ENCODE data around the gene CACNB2. TPM values are rescaled to one million over a fixed set of nuclear protein-coding genes. Genes with fewer than 3 reads are reported as not detected.

The CACNB2 gene
- total RNA-seq, 6 experiments from 2014 or later: not detected

- Mint-ChIP-seq H3K36me3 (ENCODE audit: low read depth) (no peaks in the 10 kb centered on the region), H3K27me3 (ENCODE audit: insufficient read depth) (peaks cover 8% of the 10 kb centered on the region), H3K4me1 (ENCODE audit: low read depth) (no peaks in the 10 kb centered on the region), H3K27ac (no peak overlapping the region), H3K9me3 (peaks cover 4% of the 10 kb centered on the region; the same call in 1 of the 2 replicates), H3K4me3 (no peak overlapping the region)
- no peak for DNase-seq
- no peak for TF ChIP-seq CTCF (IDR thresholded peaks at IDR 0.05)
Measured at GRCh38 chr10:18516851-18517250, 376.6 kb downstream of the CACNB2 start.

- Mint-ChIP-seq H3K36me3 (ENCODE audit: low read depth) (no peaks in the 10 kb centered on the region), H3K9me3 (no peaks in the 10 kb centered on the region), H3K4me1 (ENCODE audit: low read depth) (no peaks in the 10 kb centered on the region), H3K27ac (no peak overlapping the region), H3K4me3 (no peak overlapping the region), H3K27me3 (ENCODE audit: insufficient read depth) (peaks cover 5% of the 10 kb centered on the region)
- no peak for DNase-seq
- TF ChIP-seq CTCF (IDR thresholded peaks at IDR 0.05): no peak
Measured at GRCh38 chr10:18523025-18523424, 382.8 kb downstream of the CACNB2 start.

- H3K27ac Mint-ChIP-seq: no peak overlapping the region
- TF ChIP-seq CTCF (IDR thresholded peaks at IDR 0.05): no peak
- H3K4me3 Mint-ChIP-seq: no peak overlapping the region
Measured at GRCh38 chr10:18523858-18524257, 383.6 kb downstream of the CACNB2 start.

GRCh38 chr10:18527687-18528086, 387.5 kb downstream of the CACNB2 start:
- Mint-ChIP-seq H3K36me3 (ENCODE audit: low read depth) (no peaks in the 10 kb centered on the region), H3K4me3 (no peak overlapping the region), H3K27ac (no peak overlapping the region), H3K27me3 (ENCODE audit: insufficient read depth) (no peaks in the 10 kb centered on the region), H3K4me1 (ENCODE audit: low read depth) (no peaks in the 10 kb centered on the region), H3K9me3 (no peaks in the 10 kb centered on the region)
- no peak for TF ChIP-seq CTCF (IDR thresholded peaks at IDR 0.05)
- DNase-seq: no peak

More at GRCh38 chr10:18523858-18524257, 383.6 kb downstream of the CACNB2 start:
- no peak for DNase-seq
- H3K27me3 Mint-ChIP-seq (ENCODE audit: insufficient read depth): peaks cover 5% of the 10 kb centered on the region
- H3K9me3 Mint-ChIP-seq: no peaks in the 10 kb centered on the region
- no peaks in the 10 kb centered on the region for H3K36me3 Mint-ChIP-seq (ENCODE audit: low read depth)
- H3K4me1 Mint-ChIP-seq (ENCODE audit: low read depth): no peaks in the 10 kb centered on the region

GRCh38 chr10:18528292-18528691, 388.1 kb downstream of the CACNB2 start:
- Mint-ChIP-seq H3K27ac (no peak overlapping the region), H3K4me3 (no peak overlapping the region), H3K4me1 (ENCODE audit: low read depth) (no peaks in the 10 kb centered on the region), H3K9me3 (no peaks in the 10 kb centered on the region), H3K27me3 (ENCODE audit: insufficient read depth) (no peaks in the 10 kb centered on the region), H3K36me3 (ENCODE audit: low read depth) (no peaks in the 10 kb centered on the region)
- no peak for TF ChIP-seq CTCF (IDR thresholded peaks at IDR 0.05)
- DNase-seq: no peak

Measured in HFFc6 (cell line).